Endothelial cell of umbilical vein (primary cell): ENCODE results near the gene SAMD14. TPM values are rescaled to one million over a fixed set of nuclear protein-coding genes. Genes with fewer than 3 reads are reported as not detected.

Source experiments
- BruUV-seq: library from RNA; stranded (reverse); fragments of 400-500 nt; replicated peaks from 2 replicates; lab custom pipeline; 2021; lab: Mats Ljungman, UMichigan
- CTCF ChIA-PET: fragments of 300-600, 350-600 bp; sonication (Branson Sonifier 250); formaldehyde crosslinking; loops from one replicate; lab custom pipeline; 2021; ENCODE audit warnings: antibody characterized with exemption, inconsistent platforms; lab: Charles Lee
- POLR2A ChIA-PET: fragments of 300-600, 350-600 bp; sonication (Branson Sonifier 250); formaldehyde crosslinking; loops from one replicate; lab custom pipeline; 2021; ENCODE audit warnings: antibody characterized with exemption, inconsistent platforms; lab: Charles Lee
- DNase-seq: peaks from one replicate; pipeline ENCODE4 v3.0.0-alpha.2; 2011; ENCODE audit warnings: low read depth, low spot score
- FAIRE-seq: peaks from 2 replicates; lab custom pipeline; 2011; peaks lifted over from hg19 to GRCh38; lab: Jason Lieb, UNC
- H2AFZ ChIP-seq: 2 replicates; pipeline ENCODE4 v1.6.0; 2012; ENCODE audit warnings: low read depth, low read length, control low read depth, inconsistent platforms
- H3K27ac ChIP-seq: 2 replicates; pipeline ENCODE4 v1.5.1; 2011; ENCODE audit warnings: low read depth, mild to moderate bottlenecking, control low read depth, low read length, moderate library complexity; ENCODE audit not compliant: insufficient read depth
- H3K27me3 ChIP-seq, 2 experiments: 2 replicates each; pipeline versions ENCODE4 v1.6.0 to v1.6.1; 2011; ENCODE audit warnings: low read length in 2 of 2, mixed read lengths in 1 of 2; ENCODE audit not compliant: control insufficient read depth in 2 of 2, insufficient read depth in 2 of 2
- H3K36me3 ChIP-seq, 2 experiments: 2 replicates in 1 of 2; 3 replicates in 1 of 2; pipeline ENCODE4 v1.5.1; 2011; ENCODE audit warnings: low read length in 2 of 2, mild to moderate bottlenecking in 1 of 2, moderate library complexity in 1 of 2; ENCODE audit not compliant: control insufficient read depth in 2 of 2, insufficient read depth in 2 of 2; ENCODE audit errors: extremely low read depth in 1 of 2
- H3K4me1 ChIP-seq: 3 replicates; pipeline ENCODE4 v1.5.1; 2011; ENCODE audit warnings: mild to moderate bottlenecking, low read length; ENCODE audit not compliant: control insufficient read depth, insufficient read depth; ENCODE audit errors: extremely low read depth
- H3K4me2 ChIP-seq: 2 replicates; pipeline ENCODE4 v1.6.1; 2011; ENCODE audit warnings: low read length, control low read depth, mixed read lengths; ENCODE audit not compliant: insufficient read depth
- H3K4me3 ChIP-seq, 3 experiments: fragments of 200-600 bp in 1 of 3; sonication (generic), shearing (Covaris generic) in 1 of 3; replicated peaks in 1 of 3; 2 replicates each; pipeline ENCODE4 v1.5.1; 2011 to 2016; ENCODE audit warnings: control low read depth in 3 of 3, low read length in 3 of 3, mild to moderate bottlenecking in 2 of 3, inconsistent platforms in 1 of 3, low read depth in 1 of 3, moderate library complexity in 1 of 3; ENCODE audit not compliant: insufficient read depth in 1 of 3
- H3K79me2 ChIP-seq: 2 replicates; pipeline ENCODE4 v1.6.0; 2012; ENCODE audit warnings: low read length, inconsistent platforms; ENCODE audit not compliant: control insufficient read depth, insufficient read depth
- H3K9ac ChIP-seq: replicated peaks from 2 replicates; pipeline ENCODE3; 2011; ENCODE audit warnings: low read length, control low read depth; ENCODE audit not compliant: insufficient read depth; ENCODE audit errors: extremely low read depth
- H3K9me1 ChIP-seq: replicated peaks from 3 replicates; pipeline ENCODE4 v1.6.0; 2011; ENCODE audit warnings: mild to moderate bottlenecking, low read length; ENCODE audit not compliant: control insufficient read depth, insufficient read depth; ENCODE audit errors: extremely low read depth
- H3K9me3 ChIP-seq: replicated peaks from 2 replicates; pipeline ENCODE4 v1.5.1; 2012; ENCODE audit warnings: low read length, inconsistent platforms; ENCODE audit not compliant: control insufficient read depth, insufficient read depth
- H4K20me1 ChIP-seq: replicated peaks from 2 replicates; pipeline ENCODE3; 2011; ENCODE audit warnings: mild to moderate bottlenecking, low read length; ENCODE audit not compliant: control insufficient read depth, insufficient read depth; ENCODE audit errors: extremely low read depth
- EZH2 ChIP-seq: IDR thresholded peaks from 2 replicates; pipeline ENCODE4 v1.6.1; 2012; ENCODE audit warnings: borderline replicate concordance, low read depth, mild to moderate bottlenecking, moderate library complexity, low read length, inconsistent platforms; ENCODE audit not compliant: severe bottlenecking
- FOS ChIP-seq: IDR thresholded peaks from 2 replicates; pipeline ENCODE4 v1.6.1; 2011; ENCODE audit warnings: mild to moderate bottlenecking, low read length, moderate library complexity, borderline replicate concordance; ENCODE audit not compliant: insufficient read depth
- GATA2 ChIP-seq: IDR thresholded peaks from 2 replicates; pipeline ENCODE4 v1.7.0; 2011; ENCODE audit warnings: low read depth, mild to moderate bottlenecking, moderate library complexity, mixed read lengths, low read length; ENCODE audit not compliant: insufficient read length, insufficient read depth
- JUN ChIP-seq: IDR thresholded peaks from 2 replicates; pipeline ENCODE4 v1.6.1; 2011; ENCODE audit warnings: borderline replicate concordance, low read depth; ENCODE audit not compliant: insufficient read length, insufficient read depth
- MYC ChIP-seq: IDR thresholded peaks from one replicate; pipeline ENCODE4 v1.6.1; 2011; ENCODE audit warnings: mild to moderate bottlenecking, low read depth, low read length
- POLR2A ChIP-seq: IDR thresholded peaks from 2 replicates; pipeline ENCODE4 v1.6.1; 2012; ENCODE audit warnings: low read depth, mild to moderate bottlenecking, control low read depth, low read length
- POLR2AphosphoS5 ChIP-seq: IDR thresholded peaks from 2 replicates; pipeline ENCODE4 v1.6.1; 2012; ENCODE audit warnings: low read depth, mild to moderate bottlenecking, control low read depth, low read length, moderate library complexity; ENCODE audit not compliant: insufficient read depth
- dilution Hi-C: fragments of 300-500 bp; cut with MboI; formaldehyde crosslinking; loops from one replicate; pipeline ENCODE4 v1.15.0; 2019; ENCODE audit warnings: low sequenced_read_pairs; ENCODE audit not compliant: extremely low pct_ligation_motif_present
- intact Hi-C: fragments of 100-400 bp; cut with micrococcal nuclease; formaldehyde crosslinking; loops from one replicate; pipeline ENCODE4 v1.10.0; 2022
- polyA plus RNA-seq, 4 experiments: library from polyadenylated mRNA; depleted of rRNA in 3 of 4; stranded (reverse) in 3 of 4; unstranded in 1 of 4; fragments of >200 nt; gene quantifications; 2 replicates each; pipeline versions ENCODE4 v1.2.1 to v1.2.3, GENCODE V29; 2011 to 2012; ENCODE audit warnings: missing spikeins in 1 of 4
- total RNA-seq: library from RNA; stranded (reverse); gene quantifications from 2 replicates; pipeline ENCODE4 v1.2.3, GENCODE V29; 2021
- TF ChIP-seq, protein P1 (sequence below), 2 donors: IDR thresholded peaks; 1 replicate in 1 of 2; 2 replicates in 1 of 2; pipeline ENCODE4 v1.5.1; 2011; ENCODE audit warnings: low read length in 2 of 2, mild to moderate bottlenecking in 2 of 2, moderate library complexity in 2 of 2, control low read depth in 1 of 2, inconsistent platforms in 1 of 2, low read depth in 1 of 2; ENCODE audit not compliant: insufficient read depth in 1 of 2; ENCODE audit errors: extremely low read depth in 1 of 2
- TF ChIP-seq, protein P2 (sequence below): IDR thresholded peaks from 2 replicates; pipeline ENCODE4 v1.6.1; 2011; ENCODE audit not compliant: insufficient read depth, insufficient read length

The SAMD14 gene
- total and polyA plus RNA-seq, 2 donors (not counting 3 experiments of a cell fraction or from before 2014, with no cell fraction given), result 6.8 to 15.6 TPM

DNA sequence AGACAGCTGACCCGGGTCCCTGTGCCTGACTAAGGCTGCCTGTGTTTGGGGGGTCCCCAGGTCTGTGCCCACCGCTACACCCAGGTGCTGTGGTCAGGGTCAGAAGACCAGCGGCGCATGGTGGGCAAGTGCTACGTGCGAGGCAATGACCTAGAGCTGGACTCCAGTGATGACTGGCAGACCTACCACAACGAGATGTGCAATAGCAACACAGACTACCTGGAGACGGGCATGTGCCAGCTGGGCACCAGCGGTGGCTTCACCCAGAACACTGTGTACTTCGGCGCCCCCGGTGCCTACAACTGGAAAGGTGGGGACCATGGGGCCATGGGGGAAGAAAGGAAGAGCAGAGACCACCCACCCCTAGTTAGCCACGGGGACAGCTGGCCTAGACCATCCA lies 62.0 kb downstream of the SAMD14 start:
- Histone ChIP-seq H3K4me1 (peaks cover 17% of the 10 kb centered on the region), H2AFZ (no peak overlapping the region), H4K20me1 (no peaks in the 10 kb centered on the region), H3K27ac (no peak overlapping the region), H3K9me3 (no peaks in the 10 kb centered on the region), H3K9ac (no peak overlapping the region), H3K36me3 (peaks cover 11 to 16% of the 10 kb centered on the region in 2 experiments), H3K4me2 (no peak overlapping the region), H3K9me1 (no peaks in the 10 kb centered on the region), H3K4me3 (no peak overlapping the region), H3K27me3 (no peaks in the 10 kb centered on the region), H3K79me2 (peaks cover 7% of the 10 kb centered on the region)
- intact Hi-C loops (no loop called here), dilution Hi-C loops (no loop called here)
- ChIA-PET POLR2A (no interaction called here), CTCF (interaction anchor here (1.1 to 2.6 kb wide), 3 partner anchors 12 to 41 kb away, joined by 3 to 11 read pairs (median 4); no protein-coding TSS in a partner anchor)
- no TSS peak for BruUV-seq
- FAIRE-seq (no peak), DNase-seq (no peak)
- TF ChIP-seq, protein P1, sequence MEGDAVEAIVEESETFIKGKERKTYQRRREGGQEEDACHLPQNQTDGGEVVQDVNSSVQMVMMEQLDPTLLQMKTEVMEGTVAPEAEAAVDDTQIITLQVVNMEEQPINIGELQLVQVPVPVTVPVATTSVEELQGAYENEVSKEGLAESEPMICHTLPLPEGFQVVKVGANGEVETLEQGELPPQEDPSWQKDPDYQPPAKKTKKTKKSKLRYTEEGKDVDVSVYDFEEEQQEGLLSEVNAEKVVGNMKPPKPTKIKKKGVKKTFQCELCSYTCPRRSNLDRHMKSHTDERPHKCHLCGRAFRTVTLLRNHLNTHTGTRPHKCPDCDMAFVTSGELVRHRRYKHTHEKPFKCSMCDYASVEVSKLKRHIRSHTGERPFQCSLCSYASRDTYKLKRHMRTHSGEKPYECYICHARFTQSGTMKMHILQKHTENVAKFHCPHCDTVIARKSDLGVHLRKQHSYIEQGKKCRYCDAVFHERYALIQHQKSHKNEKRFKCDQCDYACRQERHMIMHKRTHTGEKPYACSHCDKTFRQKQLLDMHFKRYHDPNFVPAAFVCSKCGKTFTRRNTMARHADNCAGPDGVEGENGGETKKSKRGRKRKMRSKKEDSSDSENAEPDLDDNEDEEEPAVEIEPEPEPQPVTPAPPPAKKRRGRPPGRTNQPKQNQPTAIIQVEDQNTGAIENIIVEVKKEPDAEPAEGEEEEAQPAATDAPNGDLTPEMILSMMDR (IDR thresholded peaks at IDR 0.05; ENCODE audit: extremely low read depth in 1 of 2, insufficient read depth in 1 of 2, low read depth in 1 of 2, low read length in 2 of 2), result no peak
- TF ChIP-seq GATA2, result no peak
- TF ChIP-seq POLR2AphosphoS5, result no peak
- TF ChIP-seq, protein P2, sequence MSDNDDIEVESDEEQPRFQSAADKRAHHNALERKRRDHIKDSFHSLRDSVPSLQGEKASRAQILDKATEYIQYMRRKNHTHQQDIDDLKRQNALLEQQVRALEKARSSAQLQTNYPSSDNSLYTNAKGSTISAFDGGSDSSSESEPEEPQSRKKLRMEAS, result no peak
- TF ChIP-seq JUN, result no peak
- no peak for TF ChIP-seq MYC
- no peak for TF ChIP-seq EZH2
- no peak for TF ChIP-seq FOS
- TF ChIP-seq POLR2A, result no peak
